ENCODE results near the gene PRC1. TPM values are rescaled to one million over a fixed set of nuclear protein-coding genes. Genes with fewer than 3 reads are reported as not detected.

Gene PRC1
- polyA plus RNA-seq, 4 donors, result 72.3 to 84.4 (median 75.4) TPM

DNA sequence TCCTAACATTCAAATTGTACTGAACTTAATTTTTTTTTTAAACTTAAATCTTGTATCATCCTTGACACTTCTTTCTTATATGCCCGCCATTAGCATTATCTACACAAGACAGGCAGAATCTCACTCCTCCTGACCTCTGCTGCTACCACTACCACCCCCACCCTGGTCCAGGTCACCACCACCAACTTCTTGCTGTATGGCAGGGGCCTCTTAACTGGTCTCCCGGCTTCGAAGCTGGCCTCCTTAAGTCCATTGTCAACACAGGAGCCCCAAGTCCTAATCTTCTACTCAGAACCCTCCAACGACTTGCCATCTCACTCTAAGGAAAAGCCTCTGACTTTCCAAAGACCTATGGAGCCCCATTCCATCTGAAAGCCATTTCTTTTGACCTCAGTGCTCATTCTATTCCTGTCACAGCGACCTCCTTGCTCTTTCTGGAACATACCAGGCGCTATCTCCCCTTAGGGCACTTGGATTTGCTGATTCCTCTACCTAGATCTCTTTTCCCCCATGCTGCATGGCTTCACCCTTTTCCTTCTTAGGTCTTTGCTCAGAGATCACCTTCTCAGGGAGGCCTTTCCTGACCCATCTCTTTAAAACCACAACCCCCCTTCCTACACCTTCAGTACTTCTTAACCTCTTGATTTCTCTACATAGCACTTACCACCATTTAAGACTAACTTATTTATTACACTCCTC, 2.6 kb downstream of the PRC1 start:
- no peak for DNase-seq (ENCODE audit: low read depth in 4 of 4, low spot score in 2 of 4)

DNA sequence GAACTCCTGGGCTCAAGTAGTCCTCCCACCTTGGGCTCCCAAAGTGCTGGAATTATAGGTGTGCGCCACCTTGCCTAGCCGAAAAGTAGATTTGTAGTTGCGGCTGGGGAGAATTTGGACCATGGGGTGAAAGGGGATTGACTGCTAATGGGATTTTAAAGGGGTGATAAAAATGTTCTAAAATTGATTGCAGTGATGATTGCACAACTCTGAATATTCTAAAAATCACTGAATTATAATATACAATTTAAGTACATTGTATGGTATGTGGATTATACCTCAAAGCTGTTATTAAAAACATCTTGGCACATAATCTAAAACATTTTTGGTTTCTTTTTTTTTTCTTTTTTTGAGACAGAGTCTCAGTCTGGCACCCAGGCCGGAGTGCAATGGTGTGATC, 3.9 kb downstream of the PRC1 start:
- no peak for DNase-seq (ENCODE audit: low read depth in 4 of 4, low spot score in 2 of 4)

DNA sequence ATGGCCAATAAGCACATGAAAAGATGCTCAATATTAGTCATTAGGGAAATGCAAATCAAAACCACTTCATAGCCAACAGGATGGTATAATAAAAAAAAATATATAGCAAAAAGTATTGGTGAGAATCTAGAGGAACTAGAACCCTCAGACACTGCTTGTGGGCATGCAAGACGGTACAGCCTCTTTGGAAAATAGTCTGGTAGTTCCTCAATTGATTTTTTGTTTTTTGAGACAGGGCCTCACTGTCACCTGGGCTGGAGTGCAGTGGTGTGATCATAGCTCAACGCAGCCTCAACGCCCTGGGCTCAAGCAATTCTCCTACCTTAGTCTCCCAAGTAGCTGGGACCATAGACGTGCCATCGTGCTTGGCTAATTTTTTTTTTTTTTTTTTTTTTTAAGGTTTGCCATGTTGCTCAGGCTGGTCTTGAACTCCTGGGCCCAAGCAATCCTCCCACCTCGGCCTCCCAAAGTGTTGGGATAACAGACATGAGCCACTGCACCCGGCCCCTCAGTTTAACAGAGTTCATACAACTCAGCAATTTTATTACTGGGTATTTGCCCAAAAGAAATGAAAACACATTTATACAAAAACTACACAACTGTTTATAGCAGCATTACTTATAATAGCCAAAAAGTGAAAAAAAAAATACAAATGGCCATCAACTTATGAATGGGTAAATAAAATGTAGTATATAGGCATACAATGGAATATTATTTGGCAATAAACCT, 5.1 kb downstream of the PRC1 start:
- no peak for DNase-seq (ENCODE audit: low read depth in 4 of 4, low spot score in 2 of 4)

DNA sequence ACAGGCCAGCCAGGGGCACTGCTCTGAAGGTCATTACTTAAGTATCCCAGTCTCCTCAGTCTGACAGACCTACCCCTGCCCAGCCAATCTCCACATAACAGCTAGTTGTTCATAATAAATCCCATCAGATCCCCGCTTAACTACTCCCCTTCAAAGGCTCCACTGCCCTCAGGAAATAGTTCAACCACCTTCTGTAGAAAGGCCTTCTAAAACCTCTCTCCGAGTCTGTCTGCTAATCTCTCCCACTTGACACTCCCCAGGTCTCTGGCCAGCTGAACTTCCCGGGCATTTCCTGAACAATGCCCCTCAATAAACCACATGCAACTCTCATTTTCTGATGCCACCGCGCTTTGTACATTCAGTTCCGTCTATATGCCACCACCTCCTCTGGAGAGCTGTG, 6.0 kb downstream of the PRC1 start:
- DNase-seq (ENCODE audit: low read depth in 4 of 4, low spot score in 2 of 4), result no peak

GRCh38 chr15:90987561-90988141, 6.7 kb downstream of the PRC1 start:
- DNase-seq (ENCODE audit: low read depth in 4 of 4, low spot score in 2 of 4), result no peak

GRCh38 chr15:90986790-90987507, 7.4 kb downstream of the PRC1 start:
- DNase-seq (ENCODE audit: low read depth in 4 of 4, low spot score in 2 of 4), result no peak

DNA sequence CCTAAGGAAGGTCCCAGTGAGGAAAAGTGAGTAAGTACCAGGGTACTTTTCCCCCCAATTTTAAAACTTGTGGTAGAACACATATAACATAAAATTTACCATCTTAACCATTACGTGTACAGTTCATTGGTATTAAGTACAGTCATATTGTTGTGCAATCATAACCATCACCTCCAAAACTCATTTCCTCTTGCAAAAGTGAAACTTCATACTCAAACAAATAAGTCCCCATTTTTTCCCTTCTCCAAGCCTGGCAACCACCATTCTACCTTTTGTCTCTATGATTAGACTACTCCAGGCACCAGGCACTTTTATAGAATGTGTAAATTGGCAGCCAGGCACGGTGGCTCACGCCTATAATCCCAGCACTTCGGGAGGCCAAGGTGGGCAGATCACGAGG, 12.2 kb downstream of the PRC1 start:
- DNase-seq (ENCODE audit: low read depth in 4 of 4, low spot score in 2 of 4), result no peak

GRCh38 chr15:90981681-90982080, 12.7 kb downstream of the PRC1 start:
- no peak for DNase-seq (ENCODE audit: low read depth in 4 of 4, low spot score in 2 of 4)

- DNase-seq (ENCODE audit: low read depth in 4 of 4, low spot score in 2 of 4), result no peak
Observed at GRCh38 chr15:90979582-90979981, 14.8 kb downstream of the PRC1 start.

- DNase-seq (ENCODE audit: low read depth in 4 of 4, low spot score in 2 of 4), result no peak
Observed at GRCh38 chr15:90974216-90974615, 20.1 kb downstream of the PRC1 start.

GRCh38 chr15:90972133-90972532, 22.2 kb downstream of the PRC1 start:
- DNase-seq (ENCODE audit: low read depth in 4 of 4, low spot score in 2 of 4), result no peak

- no peak for DNase-seq (ENCODE audit: low read depth in 4 of 4, low spot score in 2 of 4)
Observed at GRCh38 chr15:90970274-90970673, 24.1 kb downstream of the PRC1 start.

DNA sequence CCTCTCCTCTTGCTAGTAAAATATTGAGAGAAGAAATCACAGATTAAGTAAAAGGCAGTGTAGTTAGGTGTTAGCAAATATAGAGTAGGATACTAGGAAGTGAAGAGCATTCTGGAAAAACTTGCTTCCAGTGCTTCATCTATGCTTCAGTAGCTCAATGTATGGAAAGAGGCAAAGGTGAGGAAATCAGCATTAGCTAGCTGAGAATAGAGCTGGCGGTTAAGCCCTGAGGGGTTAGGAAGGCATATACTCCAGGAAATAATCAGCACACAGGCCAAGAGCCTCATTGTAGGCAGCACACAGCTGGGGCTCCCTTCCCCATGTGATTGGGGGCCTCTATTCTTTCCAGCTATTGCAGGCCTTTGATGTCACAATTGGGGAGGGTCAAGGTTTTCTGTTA, 25.9 kb downstream of the PRC1 start:
- DNase-seq (ENCODE audit: low read depth in 4 of 4, low spot score in 2 of 4), result no peak

GRCh38 chr15:90967206-90967605, 27.1 kb downstream of the PRC1 start:
- DNase-seq (ENCODE audit: low read depth in 4 of 4, low spot score in 2 of 4), result no peak

DNA sequence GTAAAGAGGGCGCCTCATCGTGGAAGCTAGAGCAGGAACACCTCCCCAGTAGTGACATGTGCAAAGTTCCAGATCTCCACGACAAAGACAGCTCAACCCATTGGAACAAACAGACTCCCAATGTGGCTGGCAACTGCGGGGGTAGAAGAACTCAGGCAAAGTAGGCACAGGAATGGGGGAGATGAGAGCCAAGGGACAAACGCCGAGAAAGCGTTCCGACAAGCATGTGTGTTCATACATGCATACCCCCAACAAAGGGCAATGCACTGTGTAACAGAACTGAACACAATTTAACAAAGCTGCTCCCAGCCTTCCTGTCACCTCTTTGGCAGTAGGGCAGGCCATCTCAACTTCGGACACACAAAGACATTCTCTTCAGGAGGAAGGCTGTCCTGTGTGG, 28.1 kb downstream of the PRC1 start:
- DNase-seq (ENCODE audit: low read depth in 4 of 4, low spot score in 2 of 4), result no peak

GRCh38 chr15:90962021-90962420, 32.3 kb downstream of the PRC1 start:
- DNase-seq (ENCODE audit: low read depth in 4 of 4, low spot score in 2 of 4), result no peak

DNA sequence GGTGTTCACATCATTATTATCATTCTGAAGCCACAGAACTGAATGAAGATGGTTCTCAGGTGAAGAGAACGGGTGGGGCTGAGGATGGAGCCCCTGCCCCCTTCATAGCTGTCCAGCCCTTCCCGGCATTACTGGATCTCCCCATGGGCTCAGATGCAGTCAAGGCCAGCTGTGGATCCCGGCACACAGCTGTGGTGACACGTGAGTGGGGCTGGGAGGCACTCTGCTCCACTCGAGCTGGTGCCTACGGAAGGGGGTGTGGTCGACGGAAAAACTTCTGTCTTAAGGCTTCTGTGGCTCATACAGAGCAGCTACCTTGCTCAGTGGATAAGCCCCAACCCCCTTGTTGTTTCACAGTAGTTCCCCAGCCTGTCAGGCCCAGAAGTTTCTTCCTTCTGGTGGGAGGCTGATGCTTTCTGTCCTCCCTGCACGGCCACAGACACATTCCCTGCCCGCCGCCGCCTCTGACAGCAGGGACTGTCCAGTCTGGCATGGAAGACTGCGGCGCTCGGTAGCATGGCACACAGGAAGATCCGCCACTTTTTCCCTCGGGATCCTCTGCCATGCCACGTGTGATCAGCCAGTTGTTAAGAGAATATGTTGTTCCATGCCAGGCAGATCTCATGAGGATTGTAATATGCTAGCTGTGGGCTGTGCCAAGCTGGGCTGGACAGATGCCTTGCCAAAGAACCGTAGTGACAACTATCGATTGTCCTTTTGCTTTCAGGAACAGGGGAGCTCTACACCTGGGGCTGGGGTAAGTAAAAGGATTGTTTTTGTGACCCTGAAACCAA, 33.8 kb downstream of the PRC1 start:
- DNase-seq (ENCODE audit: low read depth in 4 of 4, low spot score in 2 of 4), result no peak

DNA sequence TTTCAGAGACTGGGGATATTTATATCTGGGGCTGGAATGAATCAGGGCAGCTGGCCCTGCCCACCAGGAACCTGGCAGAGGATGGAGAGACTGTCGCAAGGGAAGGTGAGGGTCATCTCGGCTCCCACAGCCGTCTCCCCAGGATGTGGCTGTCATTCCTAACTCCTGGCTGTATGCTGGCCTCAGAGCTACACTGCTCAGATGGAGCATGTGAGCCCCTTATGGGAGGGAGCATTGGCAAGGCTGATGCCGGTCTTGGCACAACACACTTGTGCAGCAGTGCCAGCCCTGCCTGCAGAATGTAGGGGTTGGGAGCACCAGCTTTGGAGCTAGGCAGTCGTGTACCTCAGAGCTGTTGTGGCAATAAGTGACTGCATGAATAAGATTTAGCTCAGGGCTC, 34.4 kb downstream of the PRC1 start:
- no peak for DNase-seq (ENCODE audit: low read depth in 4 of 4, low spot score in 2 of 4)

GRCh38 chr15:90959028-90959595, 35.2 kb downstream of the PRC1 start:
- no peak for DNase-seq (ENCODE audit: low read depth in 4 of 4, low spot score in 2 of 4)

GRCh38 chr15:90957791-90958190, 36.5 kb downstream of the PRC1 start:
- no peak for DNase-seq (ENCODE audit: low read depth in 4 of 4, low spot score in 2 of 4)

Data from left renal cortex interstitium (tissue), 4 donors.